NB4 (cell line): Measurements from ENCODE around the gene MAP3K13.
A peak's percentile ranks its signal among the peaks of the same experiment; 100 is the strongest.

Source experiments
- DNase-seq: peaks from one replicate; pipeline ENCODE4 v3.0.0; 2010; ENCODE audit warnings: low read depth
- H3K4me3 ChIP-seq: one replicate; pipeline ENCODE4 v1.5.1; 2011; ENCODE audit warnings: mild to moderate bottlenecking, low read depth, low read length, moderate library complexity
- MYC ChIP-seq: IDR thresholded peaks from 2 replicates; pipeline ENCODE4 v1.6.1; 2011; ENCODE audit warnings: low read depth, low read length
- POLR2A ChIP-seq: IDR thresholded peaks from 2 replicates; pipeline ENCODE4 v1.6.1; 2011; ENCODE audit warnings: mild to moderate bottlenecking; ENCODE audit not compliant: insufficient read length; ENCODE audit errors: extremely low read depth
- TF ChIP-seq, protein P1 (sequence below): IDR thresholded peaks from one replicate; pipeline ENCODE4 v1.5.1; 2012; ENCODE audit warnings: low read depth, low read length
- TF ChIP-seq, protein P2 (sequence below): IDR thresholded peaks from 2 replicates; pipeline ENCODE4 v1.6.1; 2011; ENCODE audit warnings: low read depth, low read length

Gene MAP3K13, protein sequence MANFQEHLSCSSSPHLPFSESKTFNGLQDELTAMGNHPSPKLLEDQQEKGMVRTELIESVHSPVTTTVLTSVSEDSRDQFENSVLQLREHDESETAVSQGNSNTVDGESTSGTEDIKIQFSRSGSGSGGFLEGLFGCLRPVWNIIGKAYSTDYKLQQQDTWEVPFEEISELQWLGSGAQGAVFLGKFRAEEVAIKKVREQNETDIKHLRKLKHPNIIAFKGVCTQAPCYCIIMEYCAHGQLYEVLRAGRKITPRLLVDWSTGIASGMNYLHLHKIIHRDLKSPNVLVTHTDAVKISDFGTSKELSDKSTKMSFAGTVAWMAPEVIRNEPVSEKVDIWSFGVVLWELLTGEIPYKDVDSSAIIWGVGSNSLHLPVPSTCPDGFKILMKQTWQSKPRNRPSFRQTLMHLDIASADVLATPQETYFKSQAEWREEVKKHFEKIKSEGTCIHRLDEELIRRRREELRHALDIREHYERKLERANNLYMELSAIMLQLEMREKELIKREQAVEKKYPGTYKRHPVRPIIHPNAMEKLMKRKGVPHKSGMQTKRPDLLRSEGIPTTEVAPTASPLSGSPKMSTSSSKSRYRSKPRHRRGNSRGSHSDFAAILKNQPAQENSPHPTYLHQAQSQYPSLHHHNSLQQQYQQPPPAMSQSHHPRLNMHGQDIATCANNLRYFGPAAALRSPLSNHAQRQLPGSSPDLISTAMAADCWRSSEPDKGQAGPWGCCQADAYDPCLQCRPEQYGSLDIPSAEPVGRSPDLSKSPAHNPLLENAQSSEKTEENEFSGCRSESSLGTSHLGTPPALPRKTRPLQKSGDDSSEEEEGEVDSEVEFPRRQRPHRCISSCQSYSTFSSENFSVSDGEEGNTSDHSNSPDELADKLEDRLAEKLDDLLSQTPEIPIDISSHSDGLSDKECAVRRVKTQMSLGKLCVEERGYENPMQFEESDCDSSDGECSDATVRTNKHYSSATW

DNA sequence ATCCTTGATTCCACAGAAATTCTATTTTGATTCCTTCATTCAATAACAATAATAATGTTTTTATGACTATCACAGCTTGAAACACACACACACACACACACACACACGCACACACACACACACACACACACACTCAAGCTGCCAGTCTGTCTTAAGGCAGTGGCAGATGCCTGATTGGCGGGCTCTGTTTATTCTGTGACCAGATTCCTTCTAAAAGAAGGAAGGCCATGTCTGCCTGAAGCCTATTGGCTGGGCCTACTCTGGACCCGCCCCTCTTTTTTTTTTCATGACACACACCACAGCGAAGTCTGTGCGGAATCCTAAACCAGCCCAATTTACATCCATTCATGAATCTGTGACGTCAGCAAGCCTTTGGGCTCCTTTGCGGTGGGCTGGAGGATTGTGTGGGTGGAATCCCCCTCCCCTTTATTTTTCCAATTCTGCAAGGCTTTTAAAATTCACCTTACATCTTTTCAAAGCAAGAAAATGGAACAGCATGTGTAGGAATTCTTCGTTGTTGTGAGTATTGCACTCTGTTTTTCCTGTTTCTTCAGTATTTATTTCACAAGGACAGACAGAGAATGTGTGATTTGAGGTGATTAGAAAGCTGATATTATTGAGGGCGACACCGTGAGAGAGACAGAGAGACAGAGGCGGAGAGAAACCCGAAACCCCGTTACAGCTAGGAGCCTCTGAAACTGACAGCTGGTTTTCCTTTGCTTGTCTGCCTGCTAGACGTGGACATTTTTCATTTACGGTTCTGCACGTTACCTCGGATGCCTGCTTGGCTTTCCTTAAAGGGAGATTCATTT, at the start of gene MAP3K13:
TSS of gene MAP3K13 (plus strand) at position 287 of the 812 bp plus-strand sequence. CDS start 65,446 bp downstream, outside the sequence.
- DNase-seq: peak; percentile 84
- peak within 1 kb of the TSS; percentile 78 for H3K4me3 ChIP-seq
- TF ChIP-seq, protein P1, sequence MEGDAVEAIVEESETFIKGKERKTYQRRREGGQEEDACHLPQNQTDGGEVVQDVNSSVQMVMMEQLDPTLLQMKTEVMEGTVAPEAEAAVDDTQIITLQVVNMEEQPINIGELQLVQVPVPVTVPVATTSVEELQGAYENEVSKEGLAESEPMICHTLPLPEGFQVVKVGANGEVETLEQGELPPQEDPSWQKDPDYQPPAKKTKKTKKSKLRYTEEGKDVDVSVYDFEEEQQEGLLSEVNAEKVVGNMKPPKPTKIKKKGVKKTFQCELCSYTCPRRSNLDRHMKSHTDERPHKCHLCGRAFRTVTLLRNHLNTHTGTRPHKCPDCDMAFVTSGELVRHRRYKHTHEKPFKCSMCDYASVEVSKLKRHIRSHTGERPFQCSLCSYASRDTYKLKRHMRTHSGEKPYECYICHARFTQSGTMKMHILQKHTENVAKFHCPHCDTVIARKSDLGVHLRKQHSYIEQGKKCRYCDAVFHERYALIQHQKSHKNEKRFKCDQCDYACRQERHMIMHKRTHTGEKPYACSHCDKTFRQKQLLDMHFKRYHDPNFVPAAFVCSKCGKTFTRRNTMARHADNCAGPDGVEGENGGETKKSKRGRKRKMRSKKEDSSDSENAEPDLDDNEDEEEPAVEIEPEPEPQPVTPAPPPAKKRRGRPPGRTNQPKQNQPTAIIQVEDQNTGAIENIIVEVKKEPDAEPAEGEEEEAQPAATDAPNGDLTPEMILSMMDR: no peak
- TF ChIP-seq, protein P2, sequence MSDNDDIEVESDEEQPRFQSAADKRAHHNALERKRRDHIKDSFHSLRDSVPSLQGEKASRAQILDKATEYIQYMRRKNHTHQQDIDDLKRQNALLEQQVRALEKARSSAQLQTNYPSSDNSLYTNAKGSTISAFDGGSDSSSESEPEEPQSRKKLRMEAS: no peak
- TF ChIP-seq POLR2A: no peak
- TF ChIP-seq MYC: no peak

DNA sequence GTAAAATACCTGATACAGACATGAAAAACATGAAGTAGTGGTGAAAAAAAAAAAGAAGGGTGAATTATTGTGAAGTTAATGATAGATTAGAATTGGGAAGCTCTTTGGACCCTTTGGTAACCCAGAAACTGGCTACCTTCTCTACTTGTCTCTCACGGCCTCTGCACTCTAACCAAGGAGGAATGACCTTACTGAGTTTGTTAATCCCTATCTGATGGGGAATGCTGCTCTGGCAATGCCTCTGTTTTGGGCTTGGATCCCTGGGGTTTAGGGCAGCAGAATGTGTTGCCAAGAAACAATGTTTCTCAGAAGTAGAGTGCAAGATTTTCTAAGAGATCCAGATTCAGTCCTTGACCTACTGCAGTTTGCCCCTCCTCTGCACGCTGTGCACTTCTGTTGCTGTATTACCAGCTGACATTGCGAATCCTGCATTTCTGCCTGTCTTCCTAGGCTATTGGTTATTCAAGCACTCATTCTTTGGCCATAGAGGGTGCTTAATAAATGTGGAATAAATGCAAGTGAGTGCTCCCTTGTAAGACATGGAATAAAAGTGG, 49.2 kb upstream of the MAP3K13 start:
- TF ChIP-seq, protein P2: no peak
- TF ChIP-seq, protein P1: no peak
- TF ChIP-seq MYC (no peak), POLR2A (no peak)
- no peak overlapping the region for H3K4me3 ChIP-seq
- no peak for DNase-seq

DNA sequence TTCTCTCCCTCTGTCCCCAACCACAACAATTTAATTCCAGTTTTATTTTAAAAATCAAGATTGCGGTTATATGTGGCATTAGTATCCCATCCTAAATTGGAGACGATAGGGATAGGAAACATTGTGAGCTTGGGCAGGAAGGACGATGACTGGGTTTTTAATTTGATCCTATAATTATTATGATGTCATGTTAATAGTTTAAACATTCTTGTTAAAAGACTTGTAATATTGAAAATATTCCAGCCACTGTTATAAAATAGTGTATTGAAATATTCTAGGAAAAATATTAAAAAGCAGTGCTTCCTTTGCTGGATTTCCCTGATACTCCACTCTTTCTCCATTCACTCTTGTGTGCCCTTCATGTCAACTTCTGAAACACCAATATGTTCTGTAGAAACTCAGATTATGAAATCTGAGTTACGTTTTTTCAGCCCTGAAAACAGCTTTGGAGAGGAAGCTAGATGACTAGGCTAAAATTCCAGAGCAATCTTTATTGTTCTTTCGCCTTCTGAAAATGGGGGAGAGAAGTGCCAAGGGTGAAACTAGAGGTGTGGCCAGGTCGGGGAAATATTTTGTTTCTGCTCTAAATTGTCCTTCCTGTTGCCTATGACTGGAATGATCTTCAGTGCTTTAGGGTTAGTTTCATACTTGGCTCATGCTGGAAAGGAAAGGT, 46.1 kb upstream of the MAP3K13 start:
- peak overlapping the region; percentile 16 for H3K4me3 ChIP-seq
- TF ChIP-seq POLR2A (no peak), MYC (no peak)
- TF ChIP-seq, protein P2: no peak
- TF ChIP-seq, protein P1: no peak
- peak; percentile 66 for DNase-seq

DNA sequence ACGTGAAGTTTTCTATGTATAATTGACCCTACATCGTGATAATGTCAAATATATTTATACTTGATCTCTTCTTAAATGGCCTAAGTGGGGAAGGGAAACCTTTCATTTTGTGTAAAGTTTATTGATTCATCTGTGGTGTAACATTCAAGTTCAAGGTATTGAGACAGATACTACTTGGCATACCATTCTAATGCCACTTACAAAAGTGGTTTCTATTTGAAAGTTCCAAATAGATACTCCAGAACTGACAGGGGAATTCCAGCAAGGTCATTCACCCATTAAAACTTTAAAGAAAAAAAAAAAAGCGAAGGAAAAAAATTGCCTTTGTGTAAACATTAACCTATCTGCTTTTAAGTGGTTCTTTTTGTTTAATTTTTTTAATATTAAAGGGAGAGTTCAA, 45.3 kb upstream of the MAP3K13 start:
- H3K4me3 ChIP-seq: no peak overlapping the region
- TF ChIP-seq, protein P1: no peak
- no peak for TF ChIP-seq MYC
- TF ChIP-seq, protein P2: no peak
- no peak for TF ChIP-seq POLR2A
- DNase-seq: no peak
